HepG2 (cell line): ENCODE measurements around the gene CDC34. TPM values are rescaled to one million over a fixed set of nuclear protein-coding genes. Genes with fewer than 3 reads are reported as not detected.

Experiments
- CEBPG ChIP-seq: IDR thresholded peaks from 2 replicates; pipeline ENCODE4 v1.6.1; 2016
- DR1 ChIP-seq: sonication (generic); formaldehyde crosslinking; IDR thresholded peaks from 2 replicates; pipeline ENCODE4 v1.8.0; 2021; ENCODE audit warnings: mild to moderate bottlenecking, missing genetic modification reagents, inconsistent platforms
- EED ChIP-seq: sonication (generic); formaldehyde crosslinking; IDR thresholded peaks from 2 replicates; pipeline ENCODE4 v1.5.0; 2020; ENCODE audit warnings: mild to moderate bottlenecking, missing genetic modification reagents
- ELK4 ChIP-seq: sonication (generic); formaldehyde crosslinking; IDR thresholded peaks from 2 replicates; pipeline ENCODE4 v1.9.0; 2021; ENCODE audit warnings: missing genetic modification reagents, borderline replicate concordance
- EP300 ChIP-seq, 3 experiments: sonication (generic) in 1 of 3; formaldehyde crosslinking in 1 of 3; IDR thresholded peaks; 2 replicates each; pipeline versions ENCODE4 v1.5.1 to v1.6.1; 2011 to 2020; ENCODE audit warnings: low read depth in 2 of 3, low read length in 2 of 3, borderline replicate concordance in 1 of 3, improper control_type of control experiment in 1 of 3, mild to moderate bottlenecking in 1 of 3, missing genetic modification reagents in 1 of 3, moderate library complexity in 1 of 3
- GTF3A ChIP-seq: sonication (generic); formaldehyde crosslinking; conservative IDR thresholded peaks from 2 replicates; pipeline ENCODE4 v1.4.0; 2020; ENCODE audit warnings: mild to moderate bottlenecking, missing genetic modification reagents
- HDAC6 ChIP-seq: fragments of 200-600 bp; sonication (generic); IDR thresholded peaks from 2 replicates; pipeline ENCODE4 v1.7.0; 2017; ENCODE audit warnings: mild to moderate bottlenecking, antibody characterized with exemption, low read length, low read depth
- HMG20B ChIP-seq: conservative IDR thresholded peaks from 2 replicates; pipeline ENCODE4 v1.6.1; 2016; ENCODE audit warnings: missing genetic modification reagents, missing compliant biosample characterization
- IRX3 ChIP-seq: sonication (generic); formaldehyde crosslinking; IDR thresholded peaks from 2 replicates; pipeline ENCODE4 v1.8.1; 2023; ENCODE audit warnings: mild to moderate bottlenecking, low read depth, missing genetic modification reagents, borderline replicate concordance
- KAT2B ChIP-seq: fragments of 150-350 bp; IDR thresholded peaks from 2 replicates; pipeline ENCODE4 v1.6.1; 2014; ENCODE audit warnings: low read depth, low read length, borderline replicate concordance
- KLF9 ChIP-seq: IDR thresholded peaks from 2 replicates; pipeline ENCODE4 v1.6.1; 2016; ENCODE audit warnings: low read depth
- MATR3 ChIP-seq: sonication (generic); formaldehyde crosslinking; IDR thresholded peaks from 2 replicates; pipeline ENCODE4 v1.4.0; 2020; ENCODE audit warnings: missing genetic modification reagents
- MXD3 ChIP-seq: IDR thresholded peaks from 2 replicates; pipeline ENCODE4 v1.6.1; 2016; ENCODE audit warnings: mild to moderate bottlenecking, missing biosample characterization, missing genetic modification reagents
- PAX8 ChIP-seq: sonication (generic); formaldehyde crosslinking; IDR thresholded peaks from 2 replicates; pipeline ENCODE4 v1.8.0; 2022; ENCODE audit warnings: mild to moderate bottlenecking, missing genetic modification reagents, borderline replicate concordance
- PHB2 ChIP-seq: fragments of 450-650 bp; IDR thresholded peaks from 2 replicates; pipeline ENCODE4 v1.6.1; 2018; ENCODE audit not compliant: partially characterized antibody
- REST ChIP-seq, 2 experiments: IDR thresholded peaks; 2 replicates each; pipeline ENCODE4 v1.6.1; 2011 to 2012; ENCODE audit warnings: low read length in 2 of 2, borderline replicate concordance in 1 of 2, low read depth in 1 of 2, mild to moderate bottlenecking in 1 of 2, moderate library complexity in 1 of 2
- ZBTB14 ChIP-seq: sonication (generic); formaldehyde crosslinking; IDR thresholded peaks from 2 replicates; pipeline ENCODE4 v1.4.0; 2020; ENCODE audit warnings: missing genetic modification reagents
- ZBTB3 ChIP-seq: sonication (generic); formaldehyde crosslinking; IDR thresholded peaks from 2 replicates; pipeline ENCODE4 v1.4.0; 2020; ENCODE audit warnings: low read depth, mild to moderate bottlenecking, moderate library complexity, missing genetic modification reagents, borderline replicate concordance
- ZBTB42 ChIP-seq: sonication (generic); formaldehyde crosslinking; IDR thresholded peaks from 2 replicates; pipeline ENCODE4 v1.5.0; 2020; ENCODE audit warnings: mild to moderate bottlenecking, missing genetic modification reagents
- ZBTB7A ChIP-seq: sonication (generic); formaldehyde crosslinking; IDR thresholded peaks from 2 replicates; pipeline ENCODE4 v1.8.0; 2022; ENCODE audit warnings: mild to moderate bottlenecking, missing genetic modification reagents
- ZNF354B ChIP-seq: sonication (generic); formaldehyde crosslinking; IDR thresholded peaks from 2 replicates; pipeline ENCODE4 v1.8.0; 2022; ENCODE audit warnings: mild to moderate bottlenecking, missing genetic modification reagents
- ZNF383 ChIP-seq: sonication (generic); formaldehyde crosslinking; IDR thresholded peaks from 2 replicates; pipeline ENCODE4 v1.4.0; 2020; ENCODE audit warnings: missing genetic modification reagents, mild to moderate bottlenecking, borderline replicate concordance
- ZNF670 ChIP-seq: sonication (generic); formaldehyde crosslinking; IDR thresholded peaks from 2 replicates; pipeline ENCODE4 v1.8.0; 2022; ENCODE audit warnings: mild to moderate bottlenecking, missing genetic modification reagents, borderline replicate concordance
- ZNF724P ChIP-seq: sonication (generic); formaldehyde crosslinking; IDR thresholded peaks from 2 replicates; pipeline ENCODE4 v1.8.0; 2022; ENCODE audit warnings: missing genetic modification reagents, borderline replicate concordance
- polyA plus RNA-seq, 8 experiments: library from polyadenylated mRNA; depleted of rRNA in 3 of 8; stranded (reverse) in 7 of 8; unstranded in 1 of 8; fragments of >200 nt; fragmentation: Illumina TruSeq in 4 of 8; extraction: Trizol in 4 of 8; gene quantifications; 2 replicates each; pipeline versions ENCODE4 v1.2.1 to v1.2.3, GENCODE V29; 2011 to 2016; ENCODE audit warnings: low read depth in 4 of 8, missing spikeins in 1 of 8, mixed read lengths in 1 of 8; ENCODE audit not compliant: insufficient read depth in 1 of 8
- total RNA-seq, 5 experiments: library from RNA; depleted of rRNA; stranded (reverse); fragments of >200 nt; fragmentation: Illumina TruSeq; extraction: Trizol; gene quantifications; 2 replicates each; pipeline ENCODE4 v1.2.3, GENCODE V29; 2016; ENCODE audit warnings: low read depth in 1 of 5

Gene CDC34
- total and polyA plus RNA-seq, 2 of the 13 experiments (the other 11 are each of a cell fraction or from before 2014, with no cell fraction given): 138 to 150 TPM

- TF ChIP-seq ZBTB14 (CRISPR knock-in tag) (no peak), PAX8 (CRISPR knock-in tag) (no peak), KLF9 (CRISPR knock-in tag) (no peak), DR1 (CRISPR knock-in tag) (peak; percentile 41; the same call in 1 of the 2 replicates), PHB2 (no peak), MATR3 (CRISPR knock-in tag) (no peak), IRX3 (CRISPR knock-in tag) (no peak), ZNF724P (no peak), HDAC6 (no peak), EED (CRISPR knock-in tag) (no peak), ZBTB42 (CRISPR knock-in tag) (no peak), HMG20B (no peak), ZNF383 (CRISPR knock-in tag) (no peak), ZBTB7A (no peak), ELK4 (CRISPR knock-in tag) (no peak), EP300 (IDR thresholded peaks at IDR 0.05; ENCODE audit: low read depth in 2 of 2, low read length in 2 of 2) (no peak), EP300 (CRISPR knock-in tag; IDR thresholded peaks at IDR 0.05; ENCODE audit: borderline replicate concordance) (no peak; the same call in 1 of the 2 replicates), ZNF354B (no peak), CEBPG (CRISPR knock-in tag) (no peak), KAT2B (no peak), REST (IDR thresholded peaks at IDR 0.05; ENCODE audit: borderline replicate concordance in 1 of 2, low read depth in 1 of 2, low read length in 2 of 2) (peak in 1 of 2 experiments; percentile 25; a peak in 1 of 4 replicates), MXD3 (no peak; the same call in 1 of the 2 replicates), GTF3A (CRISPR knock-in tag) (no peak), ZNF670 (CRISPR knock-in tag) (no peak), ZBTB3 (no peak)
These were observed 45.9 kb upstream of the CDC34 start (continued) for GRCh38 chr19:485583-486236.
